Panc1 (cell line): Measurements from ENCODE around the gene LRRC56. TPM values are rescaled to one million over a fixed set of nuclear protein-coding genes. Genes with fewer than 3 reads are reported as not detected.

Experiments used
- ATAC-seq: fragments of 200-7000 bp; cut with Tn5 transposase; 2 replicates; pipeline ENCODE4 v1.9.1; 2020; ENCODE audit warnings: mild to moderate bottlenecking, moderate library complexity
- BruUV-seq: library from RNA; stranded (reverse); fragments of 400-500 nt; replicated peaks from 2 replicates; lab custom pipeline; 2021; lab: Mats Ljungman, UMichigan
- CTCF ChIA-PET: fragments of 300-600 bp; sonication (Branson Sonifier 250); formaldehyde crosslinking; loops from one replicate; lab custom pipeline; 2022; ENCODE audit warnings: antibody characterized with exemption; lab: Charles Lee
- POLR2A ChIA-PET: fragments of 300-600 bp; sonication (Branson Sonifier 250); formaldehyde crosslinking; loops from one replicate; lab custom pipeline; 2022; ENCODE audit warnings: antibody characterized with exemption; lab: Charles Lee
- DNase-seq: peaks from one replicate; pipeline ENCODE4 v3.0.0-alpha.2; 2010; ENCODE audit warnings: low read depth, low spot score
- H3K27ac ChIP-seq: 2 replicates; pipeline ENCODE4 v1.5.1; 2011; ENCODE audit warnings: mild to moderate bottlenecking, low read length, inconsistent platforms
- H3K27me3 ChIP-seq: fragments of 200-500 bp; sonication (Bioruptor generic); 2 replicates; pipeline ENCODE4 v1.6.0; 2014; ENCODE audit warnings: low read length, inconsistent platforms; ENCODE audit not compliant: control insufficient read depth, insufficient read depth
- H3K36me3 ChIP-seq: fragments of 200-500 bp; sonication (Bioruptor generic); 2 replicates; pipeline ENCODE4 v1.5.1; 2014; ENCODE audit warnings: inconsistent platforms, mild to moderate bottlenecking, low read length, moderate library complexity; ENCODE audit not compliant: control insufficient read depth, insufficient read depth
- H3K4me1 ChIP-seq: 2 replicates; pipeline ENCODE4 v1.5.1; 2011; ENCODE audit warnings: inconsistent platforms, mild to moderate bottlenecking, low read length, moderate library complexity; ENCODE audit not compliant: control insufficient read depth, insufficient read depth
- H3K4me3 ChIP-seq, 2 experiments: 2 replicates each; pipeline ENCODE4 v1.5.1; 2011 to 2012; ENCODE audit warnings: low read depth in 2 of 2, low read length in 2 of 2, mild to moderate bottlenecking in 2 of 2, inconsistent platforms in 1 of 2, moderate library complexity in 1 of 2
- H3K9me3 ChIP-seq: fragments of 200-500 bp; sonication (Bioruptor generic); 2 replicates; pipeline ENCODE4 v1.5.1; 2014; ENCODE audit warnings: low read depth, mild to moderate bottlenecking, inconsistent platforms, low read length, moderate library complexity; ENCODE audit not compliant: control insufficient read depth, insufficient read depth
- CTCF ChIP-seq: fragments of 450-650 bp; IDR thresholded peaks from 2 replicates; pipeline ENCODE4 v1.5.1; 2017; ENCODE audit warnings: mild to moderate bottlenecking
- POLR2AphosphoS5 ChIP-seq: IDR thresholded peaks from 2 replicates; pipeline ENCODE4 v1.6.1; 2012; ENCODE audit warnings: mild to moderate bottlenecking, low read depth, low read length, moderate library complexity
- REST ChIP-seq, 2 experiments: IDR thresholded peaks; 2 replicates each; pipeline ENCODE4 v1.6.1; 2011 to 2012; ENCODE audit warnings: low read depth in 2 of 2, control low read depth in 1 of 2, low read length in 1 of 2, mild to moderate bottlenecking in 1 of 2, moderate library complexity in 1 of 2; ENCODE audit not compliant: insufficient read depth in 1 of 2
- SIN3A ChIP-seq: IDR thresholded peaks from 2 replicates; pipeline ENCODE4 v1.6.1; 2012; ENCODE audit warnings: low read depth, mild to moderate bottlenecking, low read length, moderate library complexity, borderline replicate concordance; ENCODE audit not compliant: insufficient read depth
- TCF7L2 ChIP-seq: IDR thresholded peaks from 2 replicates; pipeline ENCODE4 v1.6.1; 2011; ENCODE audit warnings: mild to moderate bottlenecking, low read depth, low read length, inconsistent platforms
- in situ Hi-C: cut with HindIII; loops from 2 replicates; pipeline ENCODE4 v1.10.0; 2016; ENCODE audit warnings: low sequenced_read_pairs, low pct_unique_long_range_greater_than_20kb
- intact Hi-C: fragments of 100-400 bp; cut with micrococcal nuclease; formaldehyde crosslinking; loops from one replicate; pipeline ENCODE4 v1.10.0; 2022; ENCODE audit not compliant: unreplicated experiment
- total RNA-seq: library from RNA; stranded (reverse); gene quantifications from one replicate; pipeline ENCODE4 v1.2.1, GENCODE V29; 2021; ENCODE audit not compliant: unreplicated experiment

Gene LRRC56
- total RNA-seq, 1 experiment from 2014 or later: 9.8 TPM

GRCh38 chr11:492427-493226, 44.7 kb upstream of the LRRC56 start:
- H3K27ac ChIP-seq: no peak overlapping the region
- peak; percentile 14 for ATAC-seq
- TF ChIP-seq REST (IDR thresholded peaks at IDR 0.05; ENCODE audit: insufficient read depth in 1 of 2, low read depth in 2 of 2, low read length in 1 of 2) (no peak), SIN3A (no peak), POLR2AphosphoS5 (peak; percentile 54; the same call in 1 of the 2 replicates), TCF7L2 (peak; percentile 89), CTCF (no peak)
- POLR2A ChIA-PET: no interaction called here
- H3K9me3 ChIP-seq: no peaks in the 10 kb centered on the region
- no peaks in the 10 kb centered on the region for H3K27me3 ChIP-seq
- in situ Hi-C loops: no loop called here
- CTCF ChIA-PET: no interaction called here
- DNase-seq: no peak
- no TSS peak for BruUV-seq
- no peaks in the 10 kb centered on the region for H3K4me1 ChIP-seq
- H3K36me3 ChIP-seq: 0 out of 2 replicates have a peak, but pooled peaks cover 4% of the 10 kb centered on the region
- intact Hi-C loops: no loop called here
- no peak overlapping the region for H3K4me3 ChIP-seq

GRCh38 chr11:494761-495536, 42.4 kb upstream of the LRRC56 start:
- intact Hi-C loops (no loop called here), in situ Hi-C loops (no loop called here)
- no TSS peak for BruUV-seq
- no peak overlapping the region for H3K27ac ChIP-seq
- TF ChIP-seq SIN3A (0 out of 2 replicates have a peak, but pooled peaks have one; percentile 50), REST (IDR thresholded peaks at IDR 0.05; ENCODE audit: insufficient read depth in 1 of 2, low read depth in 2 of 2, low read length in 1 of 2) (no peak), POLR2AphosphoS5 (0 out of 2 replicates have a peak, but pooled peaks have one; percentile 29), TCF7L2 (no peak)
- CTCF ChIA-PET: interaction anchor here (0.6 to 0.7 kb wide), 2 partner anchors 24 to 271 kb away, joined by 4 to 14 read pairs; no protein-coding TSS in a partner anchor
- DNase-seq (no peak), ATAC-seq (peak; percentile 17)
- H3K9me3 ChIP-seq: no peaks in the 10 kb centered on the region
- no peaks in the 10 kb centered on the region for H3K4me1 ChIP-seq
- no peaks in the 10 kb centered on the region for H3K27me3 ChIP-seq
- POLR2A ChIA-PET: no interaction called here
- H3K4me3 ChIP-seq: no peak overlapping the region
- H3K36me3 ChIP-seq: peaks cover 9% of the 10 kb centered on the region; the same call in 1 of the 2 replicates
